ENCODE measurements around the gene TCERG1.

The TCERG1 gene

DNA sequence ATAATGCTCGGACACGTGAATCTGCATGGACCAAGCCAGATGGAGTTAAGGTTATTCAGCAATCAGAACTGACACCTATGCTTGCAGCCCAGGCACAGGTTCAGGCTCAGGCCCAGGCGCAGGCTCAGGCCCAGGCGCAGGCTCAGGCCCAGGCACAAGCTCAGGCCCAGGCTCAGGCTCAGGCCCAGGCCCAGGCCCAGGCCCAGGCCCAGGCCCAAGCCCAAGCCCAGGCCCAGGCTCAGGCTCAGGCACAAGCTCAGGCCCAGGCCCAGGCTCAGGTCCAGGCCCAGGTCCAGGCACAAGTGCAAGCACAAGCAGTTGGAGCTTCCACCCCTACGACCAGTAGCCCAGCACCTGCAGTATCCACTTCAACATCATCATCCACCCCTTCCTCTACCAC is 11.8 kb downstream of the TCERG1 start:
- no peak for DNase-seq

DNA sequence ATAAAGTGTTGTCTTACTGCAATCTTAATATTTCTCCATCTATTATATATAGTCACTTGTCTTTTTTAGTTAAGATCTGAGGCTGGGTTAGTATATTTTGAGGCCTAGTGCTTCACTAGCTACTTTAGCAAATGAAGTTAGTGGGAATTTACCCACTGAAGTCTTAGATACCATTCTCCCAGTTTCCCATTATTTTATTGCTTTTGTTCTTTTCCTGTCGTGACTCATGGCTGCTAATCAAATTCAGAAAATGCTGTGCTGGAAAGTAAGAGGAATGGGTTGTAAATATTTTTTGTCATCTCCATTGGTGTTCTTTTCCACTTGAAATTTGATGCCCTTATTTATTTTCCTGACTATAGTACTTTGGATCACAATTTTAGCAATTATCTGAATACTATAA is 14.2 kb downstream of the TCERG1 start:
- DNase-seq, result no peak

DNA sequence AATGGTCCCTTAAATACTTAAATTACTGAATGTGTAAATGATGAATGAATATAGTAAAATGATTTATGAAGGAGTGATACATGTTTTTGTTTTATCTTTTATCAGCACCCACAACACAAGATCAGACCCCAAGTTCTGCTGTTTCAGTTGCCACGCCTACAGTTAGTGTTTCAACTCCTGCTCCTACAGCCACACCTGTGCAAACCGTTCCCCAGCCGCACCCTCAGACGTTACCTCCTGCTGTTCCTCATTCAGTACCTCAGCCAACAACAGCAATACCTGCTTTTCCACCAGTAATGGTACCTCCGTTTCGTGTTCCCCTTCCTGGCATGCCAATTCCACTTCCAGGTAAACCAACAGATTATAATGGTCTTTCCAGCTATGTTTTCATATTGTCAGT is 16.3 kb downstream of the TCERG1 start:
- no peak for DNase-seq

DNA sequence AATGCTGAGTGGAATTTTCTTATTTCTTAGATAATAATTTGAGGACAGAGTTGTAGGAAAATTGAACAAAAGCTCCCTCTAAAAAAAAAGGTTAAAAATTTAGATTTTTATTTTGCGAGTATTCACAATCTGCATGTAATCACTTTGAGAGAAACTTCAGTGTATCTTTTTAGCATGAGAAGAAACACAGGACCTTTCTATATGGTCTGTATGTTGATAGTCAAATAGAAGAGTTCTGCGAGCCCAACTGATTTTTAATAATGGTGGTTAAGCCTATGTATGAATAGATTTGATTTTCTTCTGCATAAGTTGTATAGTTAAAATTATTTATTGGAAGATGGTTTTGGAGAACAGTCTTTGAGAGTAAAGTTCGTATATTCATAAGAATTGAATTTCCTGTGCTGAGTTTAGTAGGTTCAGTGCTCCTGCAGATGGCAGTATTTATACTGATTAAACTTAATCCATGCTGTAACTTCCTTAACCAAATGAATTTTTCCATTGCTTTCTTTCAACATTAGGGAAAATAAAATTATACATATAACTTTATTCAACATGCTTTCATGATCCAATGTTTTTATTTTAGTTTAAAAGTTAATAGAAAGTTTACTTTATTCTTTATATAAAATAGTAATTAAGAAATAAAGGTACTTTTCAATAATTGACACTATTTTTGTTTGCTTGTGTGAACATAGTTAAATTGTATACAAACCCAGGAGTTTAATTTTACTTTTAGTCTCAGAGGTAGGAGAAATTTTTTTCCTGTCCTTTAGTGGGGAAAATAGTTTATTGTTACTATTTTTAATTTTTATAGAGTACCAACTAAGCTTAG is 19.6 kb downstream of the TCERG1 start:
- DNase-seq, result no peak

DNA sequence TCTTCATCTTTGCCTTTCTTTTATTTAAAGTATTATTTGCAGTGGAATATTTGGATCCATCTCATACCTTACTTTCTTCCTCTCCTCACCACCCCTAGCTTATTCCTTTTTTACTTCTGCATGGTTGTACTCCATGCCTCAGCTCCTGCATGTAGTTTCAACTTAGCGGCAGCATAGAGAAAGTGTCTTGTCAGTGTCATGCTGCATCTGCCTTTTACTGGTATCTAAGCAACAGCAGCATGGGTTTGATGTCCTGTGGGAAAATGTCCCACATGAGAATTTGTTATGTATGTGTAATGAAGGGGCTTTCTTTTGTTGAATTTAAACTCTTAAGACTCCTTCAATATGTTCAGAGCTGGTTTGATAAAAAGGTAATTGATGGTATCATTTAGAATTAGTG is 20.6 kb downstream of the TCERG1 start:
- DNase-seq, result no peak

DNA sequence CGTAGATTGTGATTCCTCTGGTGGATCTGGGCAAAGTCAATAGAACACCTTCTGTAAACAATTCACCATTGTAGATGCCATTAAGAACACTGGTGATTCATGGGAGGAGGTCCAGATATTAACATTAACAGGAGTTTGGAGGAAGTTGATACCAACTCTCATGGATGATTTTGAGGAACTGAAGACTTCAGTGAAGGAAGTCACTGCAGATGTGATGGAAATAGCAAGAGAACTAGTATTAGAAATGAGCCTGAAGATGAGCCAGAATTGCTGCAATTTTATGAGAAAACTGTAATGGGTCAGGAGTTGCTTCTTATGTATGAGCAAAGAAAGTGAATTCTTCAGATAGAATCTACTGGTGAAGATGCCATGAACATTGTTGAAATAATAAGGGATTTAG is 26.9 kb downstream of the TCERG1 start:
- DNase-seq, result peak in 1 of 2 donors; percentile 18

DNA sequence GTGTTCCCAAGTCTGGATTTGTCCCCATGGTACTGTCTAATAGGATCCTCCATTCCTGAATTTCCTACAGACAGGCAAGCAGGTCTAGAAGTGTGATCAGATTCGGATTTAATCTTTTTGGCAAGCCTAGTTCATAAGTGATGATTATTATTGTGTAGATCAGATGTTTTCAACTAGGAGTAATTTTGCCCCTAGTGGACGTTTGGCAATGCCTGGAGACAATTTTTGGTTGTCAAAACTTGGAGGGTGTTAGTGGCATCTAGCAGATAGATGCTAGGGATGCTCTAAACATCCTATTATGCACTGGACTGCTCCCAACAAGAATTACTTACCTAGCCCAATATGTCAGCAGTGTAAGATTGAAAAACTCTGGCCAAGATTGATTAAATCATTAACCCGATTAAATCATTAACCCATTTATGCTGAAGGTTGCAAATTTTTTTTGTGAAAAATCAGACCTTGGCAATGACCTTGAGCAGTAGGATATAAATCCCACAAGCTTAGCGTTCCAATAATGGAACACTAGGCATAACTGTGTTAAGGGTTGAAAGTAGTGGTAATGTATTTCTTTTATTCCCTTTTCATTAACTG is 28.2 kb downstream of the TCERG1 start:
- no peak for DNase-seq

DNA sequence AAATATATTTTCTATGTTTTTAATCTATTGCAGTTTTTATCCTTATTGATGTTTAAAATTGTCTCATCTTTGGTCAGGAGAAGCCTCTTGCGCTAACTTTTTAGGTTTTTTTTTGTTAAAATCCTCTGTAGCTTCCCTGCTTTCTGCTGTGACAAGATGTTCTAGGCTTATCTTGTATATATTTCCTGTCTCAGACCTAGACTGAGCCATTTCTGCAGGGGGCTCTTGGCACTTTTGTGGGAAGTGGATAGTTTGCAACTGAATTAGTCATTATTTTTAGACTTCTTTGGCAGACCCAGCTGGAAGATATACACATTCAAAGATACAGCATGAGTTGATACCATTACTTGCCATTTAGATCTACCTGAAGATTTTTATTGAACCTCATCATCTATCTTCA is 28.8 kb downstream of the TCERG1 start:
- DNase-seq, result no peak

DNA sequence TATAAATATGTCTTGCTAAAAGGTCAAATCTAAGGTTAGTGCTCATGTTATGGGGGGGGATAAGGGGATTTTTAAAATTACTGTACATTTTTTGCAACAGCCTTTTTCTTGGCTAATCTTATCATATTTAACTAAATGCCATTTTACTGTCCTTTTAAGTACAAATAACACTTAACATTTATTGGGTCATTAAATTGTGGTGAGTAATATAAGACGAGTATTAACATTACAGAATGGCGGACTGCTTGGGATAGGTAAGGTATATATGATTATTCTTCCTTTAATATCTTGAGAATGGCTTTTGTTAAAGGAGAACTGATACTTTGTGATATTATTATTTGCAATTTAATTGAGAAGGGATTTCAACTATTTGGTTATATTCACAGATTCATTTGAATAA is 35.6 kb downstream of the TCERG1 start:
- DNase-seq, result no peak

DNA sequence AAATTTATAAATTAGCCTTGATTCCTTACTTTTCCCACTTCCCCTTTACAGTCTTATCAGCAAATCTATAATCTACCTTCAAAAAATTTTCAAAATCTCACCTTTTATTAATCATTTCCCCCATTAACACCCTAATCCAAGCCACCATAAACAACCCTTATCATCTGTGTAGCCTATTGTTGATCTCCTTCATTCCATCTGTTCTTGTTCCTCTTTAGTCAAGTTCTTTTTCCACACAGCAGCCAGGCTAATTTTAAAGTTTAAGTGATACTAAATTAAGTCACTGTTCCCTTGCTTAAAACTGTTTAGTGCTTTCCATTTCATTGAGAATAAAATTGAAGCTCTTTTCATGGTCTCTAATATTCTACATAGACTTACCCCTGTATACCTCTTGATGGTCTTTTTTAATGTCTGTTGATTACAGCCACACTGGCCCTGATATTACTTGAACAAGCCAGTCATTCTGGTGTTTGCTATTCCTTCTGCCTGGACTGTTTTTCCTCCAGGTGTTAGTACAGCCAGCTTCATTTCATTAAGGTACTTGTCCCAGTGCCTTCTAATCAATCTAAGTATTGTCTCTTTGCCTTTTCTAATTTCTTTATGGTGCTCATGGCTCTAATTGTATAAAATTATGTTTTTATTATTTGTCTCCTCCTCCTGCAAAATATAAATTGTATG is 37.7 kb downstream of the TCERG1 start:
- DNase-seq, result no peak

DNA sequence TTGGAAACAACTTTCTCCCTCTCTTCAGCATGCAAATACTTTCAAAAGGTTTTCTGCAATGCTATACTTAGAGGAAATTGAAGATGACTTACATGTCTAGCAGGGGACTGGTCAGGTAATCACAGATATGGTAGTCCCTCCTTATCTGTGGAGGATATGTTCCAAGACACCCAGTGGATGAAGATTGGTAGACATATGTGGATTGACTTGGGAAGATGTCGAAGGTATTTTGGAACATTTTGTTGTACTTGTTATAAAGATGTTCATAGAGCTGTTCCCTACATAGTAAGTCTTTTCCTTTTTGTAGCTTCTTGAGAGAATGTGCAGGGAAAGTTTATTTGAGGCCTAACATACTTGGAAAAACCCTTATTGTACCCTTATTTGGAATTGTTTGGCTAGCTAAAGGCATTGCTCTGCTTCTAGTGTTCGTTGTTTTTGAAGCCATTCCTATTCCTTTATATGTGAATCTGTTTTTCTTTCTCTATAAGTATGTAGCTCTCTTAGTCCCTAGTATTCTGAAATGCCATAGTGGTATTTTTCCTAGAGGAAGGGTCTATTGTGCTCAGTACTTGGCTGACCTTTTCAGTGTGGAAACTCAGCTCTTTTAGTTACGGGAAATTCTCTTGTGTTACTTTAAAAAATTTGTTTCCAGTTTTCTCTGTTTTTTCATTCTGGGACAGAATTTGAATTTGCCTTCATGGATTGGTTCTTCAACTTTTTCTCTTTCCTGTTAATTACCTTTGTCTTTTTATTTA is 43.1 kb downstream of the TCERG1 start:
- DNase-seq, result no peak

DNA sequence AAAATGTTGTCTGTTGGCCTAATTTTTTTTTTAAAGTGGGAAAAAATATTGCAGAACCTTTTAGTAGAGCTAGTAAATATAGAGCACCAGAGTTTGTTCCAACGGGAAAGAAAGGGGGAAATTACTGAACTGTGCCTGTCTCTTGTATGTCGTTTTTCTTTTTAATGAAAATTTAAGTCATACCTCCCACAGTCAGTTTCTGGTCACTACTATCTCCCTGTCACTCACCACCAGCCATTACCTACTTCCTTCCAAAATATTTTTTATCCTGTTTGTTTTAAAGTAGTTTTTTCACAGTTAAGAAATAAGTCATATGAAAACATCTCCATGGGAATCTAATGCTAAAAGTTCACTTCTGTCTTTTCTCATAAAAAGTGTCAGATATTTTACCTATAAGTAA is 47.5 kb downstream of the TCERG1 start:
- no peak for DNase-seq

DNA sequence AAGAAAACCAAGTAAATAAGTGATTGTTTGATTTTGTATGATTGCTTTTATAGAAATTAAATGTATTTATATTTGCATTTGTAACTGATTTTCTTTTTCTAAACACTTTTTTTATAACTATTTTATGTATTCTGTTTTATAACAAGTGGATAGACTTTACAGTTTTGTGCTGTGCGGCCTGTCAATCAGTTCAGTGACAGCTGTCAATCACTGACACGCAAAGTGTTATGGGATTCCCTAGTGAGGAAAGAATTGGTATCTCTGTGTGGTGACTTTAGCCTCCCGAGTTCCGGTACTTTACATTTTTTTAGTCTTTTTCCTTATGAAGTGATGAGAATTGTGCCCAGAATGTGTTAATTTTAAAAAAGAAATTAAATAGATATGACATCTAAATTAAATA is 52.5 kb downstream of the TCERG1 start:
- no peak for DNase-seq

DNA sequence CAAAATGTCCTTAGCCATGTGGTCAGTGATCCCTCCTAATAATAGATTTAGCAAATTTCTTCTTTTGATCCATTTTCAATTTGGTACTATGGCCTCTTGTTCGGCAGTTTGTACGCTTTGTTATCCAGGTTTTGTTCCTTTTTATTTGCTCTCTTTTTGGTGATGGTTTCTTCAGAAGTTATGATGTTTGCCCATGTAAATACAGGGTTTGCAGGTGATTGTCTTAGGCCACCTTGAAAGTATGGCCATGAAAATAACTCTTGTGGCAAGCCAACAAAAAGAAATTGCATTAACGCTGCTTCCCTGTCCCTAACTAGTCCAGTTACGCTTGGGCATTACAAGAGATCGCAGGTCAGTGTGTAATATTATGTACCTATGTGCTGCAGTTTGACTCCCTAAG is 60.3 kb downstream of the TCERG1 start:
- no peak for DNase-seq

DNA sequence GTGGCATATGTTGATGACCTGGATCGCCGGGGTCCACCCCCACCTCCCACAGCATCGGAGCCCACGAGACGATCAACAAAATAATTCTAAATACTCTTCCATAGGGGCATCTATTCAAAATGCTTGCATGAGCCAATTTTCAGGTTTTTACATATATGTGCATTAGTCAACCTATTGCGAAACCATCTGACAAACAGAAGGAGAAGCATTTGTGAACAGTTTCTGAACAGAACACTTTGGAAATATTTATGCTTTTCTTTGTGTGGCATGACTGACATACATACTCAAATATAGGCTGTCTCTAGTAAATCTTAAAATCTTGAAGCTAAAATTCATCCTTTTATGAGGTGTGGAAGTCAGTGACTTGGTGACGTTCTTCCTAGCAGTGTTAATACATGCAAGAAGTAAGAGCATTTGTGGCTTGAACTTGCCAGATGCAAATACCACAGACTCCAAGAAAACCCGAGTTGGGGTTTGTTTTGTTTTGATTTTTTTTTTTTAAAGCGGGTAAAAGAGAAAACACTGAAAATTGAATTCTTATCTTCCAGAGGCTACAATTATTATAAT is 63.5 kb downstream of the TCERG1 start:
- DNase-seq, result no peak

DNA sequence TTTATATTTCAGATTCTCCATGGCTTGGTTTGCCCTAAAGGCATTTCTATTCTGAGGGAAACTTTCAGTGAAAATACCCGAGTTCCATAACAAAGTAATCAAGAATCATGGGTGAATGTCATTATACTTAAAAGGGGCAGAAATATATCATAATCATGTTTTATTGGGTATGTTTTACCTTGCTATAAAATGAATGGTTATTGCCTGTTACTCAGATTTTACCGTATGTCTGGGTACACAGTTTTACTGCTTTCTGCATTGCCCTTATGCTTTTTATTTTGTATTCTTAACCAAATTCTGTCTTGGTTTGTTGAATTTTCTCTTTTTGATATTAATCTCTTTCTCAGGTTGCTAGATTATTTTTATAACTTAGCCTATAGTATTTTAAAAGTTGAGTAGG is 66.3 kb downstream of the TCERG1 start:
- no peak for DNase-seq

DNA sequence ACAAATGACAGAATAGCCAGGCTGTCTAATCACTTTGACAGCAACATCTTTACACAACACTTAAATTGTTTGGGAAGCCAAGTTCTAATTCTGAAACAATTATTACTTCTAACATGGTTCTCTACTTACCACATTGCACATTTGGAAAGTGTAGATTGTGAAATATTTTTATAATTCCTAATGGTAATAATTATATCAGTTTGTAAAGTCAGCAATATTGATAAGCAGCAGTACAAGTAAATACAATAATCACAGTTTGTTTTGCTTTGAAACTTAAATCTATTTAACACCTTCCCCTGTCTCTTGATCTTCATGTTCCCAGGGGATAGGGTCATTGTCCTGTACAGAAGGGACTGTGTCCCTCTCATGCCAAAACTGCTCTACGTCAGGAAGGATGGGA is 67.4 kb downstream of the TCERG1 start:
- no peak for DNase-seq

DNA sequence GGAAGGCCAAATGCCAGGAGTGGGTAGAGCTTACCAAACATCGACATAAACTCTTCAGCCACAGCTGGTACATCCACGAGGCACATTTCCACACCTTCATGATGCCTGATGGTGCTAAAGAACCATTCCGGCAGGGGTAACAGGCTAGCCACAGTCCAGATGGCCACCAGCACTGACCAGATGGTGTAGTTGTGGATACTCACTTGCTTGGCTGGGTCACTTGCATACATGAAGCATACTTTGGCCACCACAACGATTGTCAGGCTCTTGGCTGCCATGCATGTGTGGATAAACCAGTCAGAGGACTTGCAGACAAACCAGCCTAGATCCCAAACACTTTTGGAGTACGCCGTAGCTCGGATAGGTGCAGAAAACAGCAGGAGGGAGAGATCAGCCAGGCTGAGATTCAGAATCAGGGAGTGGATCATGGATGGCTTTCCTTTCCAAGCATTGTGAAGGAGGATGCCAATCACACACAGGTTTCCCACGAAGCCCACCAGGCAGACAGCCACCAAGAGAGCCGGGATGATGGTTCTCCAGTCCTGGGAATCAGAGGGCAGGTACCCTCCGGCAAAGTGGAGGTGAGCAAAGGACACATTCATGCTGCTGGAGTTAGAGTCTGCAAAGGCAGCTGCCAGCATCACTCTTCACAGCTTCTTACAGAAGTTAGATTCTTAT is 68.5 kb downstream of the TCERG1 start:
- DNase-seq, result no peak

DNA sequence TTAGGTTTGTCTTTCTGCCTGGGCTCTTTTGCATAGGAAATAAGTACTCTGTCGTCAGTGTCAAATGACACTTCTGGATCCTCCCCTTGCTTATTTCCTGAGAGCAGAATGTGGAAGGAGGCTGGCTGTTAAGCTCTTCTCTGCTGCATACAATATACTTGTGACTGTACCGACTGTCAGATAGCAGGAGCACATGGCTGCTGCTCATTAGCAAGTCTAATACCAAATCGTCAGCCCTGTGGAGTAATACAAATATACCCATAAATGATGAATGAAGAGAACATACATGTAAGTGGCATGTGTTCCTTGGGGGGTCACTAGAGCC is 69.0 kb downstream of the TCERG1 start, which contains the start of gene GPR151:
TSS of gene GPR151 (minus strand) at position 40 of the 325 bp plus-strand sequence. CDS start 77 bp downstream, outside the sequence.
- DNase-seq, result no peak

DNA sequence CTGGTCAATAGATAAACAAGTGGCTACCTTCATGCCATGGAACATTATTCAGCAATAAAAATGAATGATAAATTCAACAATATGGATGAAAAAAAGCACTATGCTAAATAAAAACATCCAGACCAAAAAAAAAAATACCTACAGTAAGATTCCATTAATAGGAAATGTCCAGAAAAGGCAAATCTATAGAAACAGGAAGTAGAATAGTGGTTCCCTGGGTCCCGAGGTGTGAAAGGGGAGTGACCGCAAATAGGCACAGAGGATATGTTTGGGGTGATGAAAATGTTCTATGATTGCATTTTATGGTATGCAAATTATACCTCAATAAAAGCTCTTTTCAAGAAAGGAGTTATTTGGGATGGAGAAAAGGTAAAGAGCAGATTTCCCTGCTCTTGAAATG is 72.4 kb downstream of the TCERG1 start:
- DNase-seq, result no peak

DNA sequence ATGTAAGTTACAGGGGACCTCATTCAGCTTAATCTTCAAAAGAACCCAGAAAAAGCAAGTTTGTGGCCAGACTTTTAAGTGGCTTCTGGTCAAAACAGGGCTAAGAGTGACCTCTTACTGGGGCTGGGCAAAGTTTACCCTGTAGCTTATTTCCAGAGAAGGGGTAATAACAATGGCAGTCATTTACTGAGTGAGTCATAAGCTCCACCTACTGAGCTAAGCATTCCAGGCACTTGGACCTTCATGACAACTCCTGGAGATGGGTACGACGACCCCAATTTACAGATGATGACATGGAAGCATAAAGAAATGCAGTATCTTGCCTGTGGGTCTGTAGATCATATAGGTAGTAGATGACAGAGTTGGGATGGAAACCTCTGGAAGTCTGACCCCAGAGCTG is 73.6 kb downstream of the TCERG1 start:
- DNase-seq, result no peak

DNA sequence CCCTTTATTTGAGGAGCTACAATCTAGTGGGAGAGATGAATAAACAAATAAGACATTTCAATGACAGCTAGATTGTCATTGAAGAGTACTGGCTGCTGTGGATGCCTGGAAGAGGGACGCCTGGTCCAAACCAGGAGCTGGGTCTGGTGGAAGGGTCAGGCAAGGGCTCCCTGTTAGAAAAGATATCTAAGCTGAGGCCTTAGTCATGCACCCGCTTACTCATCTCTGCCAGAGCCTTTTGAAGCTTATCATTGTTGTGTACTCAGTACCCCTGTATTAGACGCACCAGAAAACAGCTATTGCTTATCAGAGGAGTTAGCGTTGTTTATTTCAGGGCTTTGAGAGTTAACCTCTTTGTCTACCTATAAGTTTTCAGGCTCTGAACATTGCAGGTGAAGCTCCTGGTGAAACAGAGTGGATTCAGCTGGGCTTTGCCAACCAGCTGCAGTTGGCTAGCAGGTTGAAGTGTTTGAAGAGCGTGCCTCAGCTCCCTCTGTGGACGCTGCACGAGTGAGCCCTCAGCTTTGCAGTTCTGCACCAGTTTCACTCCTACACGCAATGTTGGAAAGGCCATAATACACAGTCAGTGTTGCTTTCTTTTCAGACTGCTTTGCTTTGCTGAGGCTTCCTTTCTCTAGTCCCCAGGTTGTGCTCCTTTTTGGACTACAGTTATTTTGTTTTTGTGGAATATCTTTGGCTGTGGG is 74.4 kb downstream of the TCERG1 start:
- no peak for DNase-seq
